NCI-H2196 (cell line): ENCODE results near the gene CCDC63.

ENCODE experiments used
- DNase-seq: peaks from one replicate; lab custom pipeline; 2025; ENCODE audit not compliant: unreplicated experiment; lab: John Stamatoyannopoulos, UW

The CCDC63 gene

DNA sequence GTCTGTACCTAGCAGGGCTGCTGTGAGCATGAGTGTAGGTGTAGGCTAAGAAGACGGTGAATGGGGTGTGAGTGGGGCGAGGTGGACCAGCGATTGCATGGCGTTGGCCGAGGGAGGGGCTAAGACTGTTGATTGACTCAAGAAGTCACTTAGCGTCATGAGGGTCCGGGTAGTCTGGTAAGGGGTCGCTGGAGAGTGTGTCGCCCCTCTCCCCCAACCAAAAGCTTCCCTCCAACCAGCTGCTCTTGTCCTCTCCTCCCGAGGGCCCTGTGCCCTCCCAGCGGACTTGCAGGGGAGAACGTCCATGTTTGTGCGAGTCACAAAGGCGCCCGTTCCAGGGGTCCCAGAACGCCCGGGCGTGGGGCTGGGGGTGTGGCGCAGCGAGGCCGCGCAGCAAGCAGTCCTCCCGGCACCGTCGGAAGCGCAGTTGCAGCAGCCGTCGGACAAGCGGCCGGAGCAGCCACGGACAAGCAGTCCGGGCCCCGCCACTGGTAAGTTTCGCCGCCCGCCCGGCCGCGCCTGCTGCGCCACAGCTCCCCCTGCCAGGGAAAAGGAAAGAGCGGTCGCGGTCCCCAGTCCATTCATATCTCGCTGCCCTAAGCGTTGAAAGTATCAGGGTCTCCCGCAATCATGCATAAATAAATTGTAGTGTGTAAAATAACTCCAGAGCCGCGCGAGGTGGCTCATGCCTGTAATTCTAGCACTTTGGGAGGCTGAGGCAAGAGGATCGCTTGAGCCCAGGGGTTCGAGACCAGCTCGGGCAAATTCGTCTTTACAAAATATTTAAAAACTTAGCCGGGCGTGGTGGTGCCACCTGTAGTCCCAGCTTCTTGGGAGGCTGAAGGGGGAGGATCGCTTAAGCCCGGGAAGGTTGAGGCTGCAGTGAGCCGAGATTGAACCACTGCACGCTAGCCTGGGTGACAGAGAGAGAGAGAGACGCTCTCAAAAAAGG is at the start of gene CCDC63:
Gene CCDC63, plus strand, starts transcription at position 373 of the 952 bp plus-strand sequence. CDS start 5,968 bp downstream, outside the sequence.
- DNase-seq, result no peak

DNA sequence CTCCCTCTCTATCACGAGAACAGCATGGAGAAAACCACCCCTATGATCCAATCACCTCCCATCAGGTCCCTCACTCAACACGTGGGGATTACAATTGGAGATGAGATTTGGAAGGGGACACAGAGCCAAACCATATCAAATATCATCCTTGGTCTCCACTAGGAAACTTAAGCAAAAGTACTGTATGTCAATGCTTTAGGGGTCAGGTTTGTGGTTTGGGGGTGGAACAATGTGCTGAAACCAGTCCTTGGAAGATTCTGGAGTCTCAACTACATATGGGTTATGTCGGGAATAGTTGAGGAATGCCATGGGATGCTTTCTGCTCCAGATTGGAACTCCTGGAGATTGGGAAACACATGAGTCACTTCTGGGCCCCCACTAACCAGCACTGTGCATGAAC is 48.3 kb upstream of the CCDC63 start:
- DNase-seq, result no peak

DNA sequence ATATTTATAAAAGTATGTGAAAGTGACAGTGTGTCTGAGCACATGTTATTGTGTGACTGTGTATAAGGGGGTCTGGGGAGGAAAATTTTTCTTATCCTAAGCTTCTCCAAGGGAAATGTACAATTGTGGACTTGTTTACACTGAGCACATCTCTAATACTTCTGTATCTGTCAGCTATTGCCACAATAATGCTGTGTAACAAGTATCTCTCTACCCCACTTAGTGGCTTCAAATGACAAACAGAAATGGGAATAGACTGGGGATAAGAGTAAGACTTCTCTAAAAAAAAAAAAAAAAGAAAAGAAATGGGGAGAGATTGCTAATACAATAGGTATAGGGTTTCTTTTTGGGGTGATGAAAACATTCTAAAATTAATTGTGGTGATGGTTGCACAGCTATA is 44.3 kb upstream of the CCDC63 start:
- no peak for DNase-seq

DNA sequence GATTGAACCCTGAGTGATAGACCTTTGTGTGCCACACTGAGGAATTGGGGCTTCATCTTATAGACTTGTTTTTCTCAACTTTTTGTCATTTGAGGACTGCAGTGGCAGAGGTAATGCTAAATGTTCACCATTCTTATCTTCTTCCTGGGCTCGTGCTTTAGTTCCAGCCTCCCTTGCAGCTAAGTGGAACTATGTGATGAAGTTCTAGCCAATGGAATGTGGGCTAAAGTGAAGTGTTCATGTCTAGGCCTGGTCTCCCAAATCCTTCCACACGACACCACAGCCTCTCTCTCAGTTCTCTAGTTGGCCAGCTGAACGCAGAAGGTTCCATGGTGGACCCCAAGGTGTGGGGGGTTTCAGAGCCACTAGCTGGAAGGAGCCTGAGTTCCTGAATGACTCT is 42.4 kb upstream of the CCDC63 start:
- no peak for DNase-seq

DNA sequence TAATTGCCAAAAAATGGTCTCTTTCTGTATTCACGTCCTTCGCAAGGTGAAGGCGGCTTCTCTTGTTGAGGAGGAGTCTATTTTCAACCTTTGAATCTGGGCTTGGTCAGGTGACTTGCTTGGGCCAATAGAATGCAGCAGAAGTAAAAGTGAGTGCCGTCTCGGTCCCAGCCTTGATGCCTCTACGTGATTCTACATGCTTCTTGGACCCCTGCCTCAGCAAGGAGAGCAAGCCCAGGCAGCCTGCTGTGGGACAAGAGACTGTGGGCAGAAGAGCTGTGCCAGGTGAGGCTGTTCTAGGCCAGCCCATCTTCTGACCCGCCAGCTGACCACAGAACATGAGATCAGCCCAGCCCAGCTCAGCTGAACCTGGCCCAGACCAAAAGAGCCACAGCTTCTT is 39.1 kb upstream of the CCDC63 start:
- no peak for DNase-seq

DNA sequence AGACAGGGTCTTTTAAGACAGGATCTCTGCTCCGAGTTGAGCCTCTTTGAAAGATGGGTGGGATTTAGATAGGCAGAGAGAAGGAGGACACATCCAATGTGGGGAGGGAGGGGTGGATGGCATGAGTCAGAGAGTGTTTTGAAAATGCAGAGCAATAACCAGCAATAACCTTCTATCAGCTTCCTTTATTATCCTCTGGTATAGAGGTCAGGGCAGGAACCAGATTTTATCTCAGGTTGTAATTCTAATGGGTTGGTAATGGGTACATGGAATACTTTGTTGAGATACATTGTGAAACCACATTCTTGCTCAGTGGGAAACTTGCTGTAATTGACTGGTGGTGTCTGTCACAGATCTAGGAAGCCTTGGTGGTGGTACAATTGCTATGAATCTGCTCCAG is 37.6 kb upstream of the CCDC63 start:
- DNase-seq, result no peak

DNA sequence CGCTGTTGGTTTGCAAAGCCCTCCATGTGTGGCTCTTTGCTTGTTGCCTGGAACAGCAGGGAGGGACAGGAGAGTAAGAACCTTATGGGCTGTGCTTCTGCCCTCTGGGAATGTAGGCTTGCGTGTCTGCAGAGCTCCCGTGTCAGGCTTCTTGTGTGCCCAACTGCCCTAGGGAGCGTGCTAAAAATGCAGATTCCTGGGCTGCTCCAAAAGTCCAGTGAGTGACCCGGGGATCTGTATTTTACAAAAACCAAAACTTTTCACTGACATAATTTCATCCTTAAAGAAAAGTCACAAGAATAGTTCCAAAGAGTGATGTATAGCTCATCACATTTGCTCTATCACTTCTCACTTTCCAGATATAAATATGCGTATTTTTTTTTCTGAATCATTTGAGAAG is 34.8 kb upstream of the CCDC63 start:
- DNase-seq, result no peak

DNA sequence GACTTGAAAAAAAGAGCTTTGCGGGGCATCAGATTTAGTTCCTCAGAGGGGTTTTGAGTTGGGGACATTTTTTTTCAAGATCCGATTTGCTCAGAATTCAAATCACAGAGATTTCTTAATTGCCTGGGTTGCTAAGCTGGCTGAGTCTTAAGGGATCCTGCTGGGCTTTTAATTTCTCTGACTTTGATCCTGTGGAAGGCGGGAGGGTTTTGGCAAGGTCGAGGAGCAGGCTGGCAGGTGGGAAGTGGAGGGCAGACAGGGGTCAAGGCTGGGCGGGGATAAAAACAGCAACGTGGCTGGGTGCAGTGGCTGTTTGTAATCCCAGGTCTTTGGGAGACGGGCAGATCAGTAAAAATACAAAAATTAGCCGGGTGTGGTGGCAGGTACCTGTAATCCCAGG is 33.5 kb upstream of the CCDC63 start:
- DNase-seq, result no peak

DNA sequence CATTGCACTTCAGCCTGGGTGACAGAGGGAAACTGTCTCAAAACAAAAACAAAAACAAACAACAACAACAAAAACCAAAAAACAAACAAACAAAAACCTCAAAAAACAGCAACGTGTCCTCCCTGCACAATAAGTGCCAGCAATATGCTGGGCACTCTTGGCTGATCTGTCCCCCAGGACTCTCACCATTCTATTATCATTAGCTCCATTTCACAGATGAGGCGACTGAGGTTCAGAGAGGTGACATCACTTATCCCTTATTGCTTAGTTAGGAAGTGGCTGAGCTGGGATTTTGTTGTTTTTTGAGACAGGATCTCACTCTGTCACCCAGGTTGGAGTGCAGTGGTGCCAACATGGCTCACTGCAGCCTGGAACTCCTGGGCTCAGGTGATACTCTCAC is 33.0 kb upstream of the CCDC63 start:
- DNase-seq, result no peak

DNA sequence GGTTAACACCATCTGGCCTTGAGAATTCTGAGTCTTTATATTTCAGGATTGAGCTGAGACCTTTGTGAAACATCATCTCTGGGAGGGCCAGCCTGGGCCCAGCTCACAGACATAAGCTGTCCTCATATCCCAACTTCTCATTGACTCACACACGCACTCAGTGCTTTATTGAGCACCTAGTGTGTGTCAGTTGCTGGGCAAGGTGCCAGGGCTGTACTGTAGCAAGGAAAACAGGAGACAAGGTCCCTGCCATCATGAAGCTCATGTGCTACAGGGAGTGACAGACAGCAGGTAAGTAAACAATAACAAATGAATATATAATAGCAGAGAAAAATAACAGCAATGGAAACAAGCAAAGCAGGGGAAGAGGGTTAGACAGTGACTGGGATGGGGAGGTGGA is 30.5 kb upstream of the CCDC63 start:
- DNase-seq, result no peak

DNA sequence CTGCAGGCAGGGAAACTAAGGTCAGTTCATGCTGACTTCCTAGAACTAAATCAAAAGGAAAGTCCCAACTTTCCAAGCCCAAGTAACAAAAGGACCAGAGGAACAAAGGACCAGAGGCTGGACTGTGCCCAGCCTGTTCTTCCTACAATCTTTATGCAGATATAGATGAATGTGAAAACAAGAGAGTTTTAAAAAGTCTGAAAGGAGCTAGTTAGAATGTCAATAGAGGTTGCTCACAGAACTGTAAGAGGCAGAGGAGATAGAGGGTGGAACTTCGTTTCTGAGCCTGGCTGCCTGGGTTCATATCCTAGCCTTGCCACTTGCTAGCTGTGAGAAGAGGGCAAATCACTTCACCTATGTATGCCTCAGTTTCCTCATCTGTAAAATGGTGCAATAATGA is 30.0 kb upstream of the CCDC63 start:
- no peak for DNase-seq

DNA sequence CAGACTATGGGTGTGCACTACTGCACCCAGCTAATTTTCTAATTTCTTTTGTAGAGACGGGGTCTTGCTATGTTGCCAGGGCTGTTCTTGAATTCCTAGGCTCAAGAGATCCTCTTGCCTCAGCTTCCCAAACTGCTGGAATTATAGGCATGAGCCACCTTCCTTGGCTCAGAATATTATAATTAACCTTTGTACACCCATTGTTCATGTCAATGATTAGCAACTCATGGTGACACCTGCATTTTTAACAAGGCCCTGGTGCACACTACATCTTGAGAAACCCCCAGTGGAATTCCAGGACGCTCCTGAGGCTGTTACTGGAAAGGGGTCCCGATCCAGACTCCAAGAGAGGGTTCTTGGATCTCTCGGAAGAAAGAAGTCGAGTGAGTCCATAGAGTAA is 28.3 kb upstream of the CCDC63 start:
- DNase-seq, result no peak

DNA sequence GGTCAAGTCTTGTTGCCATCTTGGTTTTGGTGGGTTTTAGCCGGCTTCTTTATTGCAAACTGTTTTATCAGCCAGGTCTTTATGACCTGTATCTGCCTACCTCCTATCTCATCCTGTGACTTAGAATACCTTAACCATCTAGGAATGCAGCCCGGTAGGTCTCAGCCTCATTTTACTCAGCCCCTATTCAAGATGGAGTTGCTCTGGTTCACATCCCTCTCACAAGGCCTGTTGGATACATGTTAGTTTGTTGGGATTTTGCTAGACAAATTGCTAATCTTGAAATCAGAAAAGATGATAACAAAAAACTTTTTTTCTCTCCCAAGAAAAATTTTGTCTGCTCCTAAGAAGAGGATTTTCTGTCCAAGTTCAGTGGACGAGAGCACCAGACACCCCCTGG is 27.6 kb upstream of the CCDC63 start:
- DNase-seq, result no peak

DNA sequence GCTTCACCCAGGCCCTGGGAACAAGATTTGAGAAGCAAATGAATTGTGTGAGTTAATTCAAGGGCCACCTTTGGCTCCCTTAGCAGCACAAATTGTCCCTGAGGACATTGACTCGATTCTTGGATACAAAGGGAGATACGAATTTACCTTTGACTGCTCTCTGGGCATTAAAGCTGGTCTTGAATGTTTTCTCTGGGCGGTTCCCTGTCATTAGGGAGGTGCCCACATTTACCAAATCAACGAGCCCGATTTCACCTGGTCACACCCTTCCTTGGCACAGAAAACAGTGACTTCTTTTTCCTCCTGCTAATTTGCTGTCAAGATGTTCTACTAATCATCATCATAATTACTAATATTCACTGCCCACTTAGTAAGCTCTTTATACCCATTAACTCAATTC is 27.1 kb upstream of the CCDC63 start:
- no peak for DNase-seq

DNA sequence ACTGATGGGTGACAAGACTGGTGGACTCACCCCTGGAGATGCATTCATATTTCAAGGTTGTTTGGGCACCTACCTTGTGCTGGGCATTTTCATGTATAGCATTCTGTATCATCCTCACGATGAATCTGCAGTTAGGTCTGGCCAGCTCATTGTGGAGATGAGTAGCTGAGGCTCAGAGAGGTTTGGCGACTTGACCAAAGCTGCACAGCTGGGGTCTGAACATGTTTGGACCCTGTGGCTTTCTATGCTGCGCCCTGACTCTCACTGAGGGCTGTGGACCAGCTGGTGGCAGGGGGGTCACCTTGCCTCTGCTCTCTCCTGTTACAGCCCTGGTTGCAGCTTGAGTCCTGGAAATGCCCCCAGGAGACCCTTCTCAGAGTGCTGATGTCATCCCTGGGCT is 24.9 kb upstream of the CCDC63 start:
- no peak for DNase-seq

DNA sequence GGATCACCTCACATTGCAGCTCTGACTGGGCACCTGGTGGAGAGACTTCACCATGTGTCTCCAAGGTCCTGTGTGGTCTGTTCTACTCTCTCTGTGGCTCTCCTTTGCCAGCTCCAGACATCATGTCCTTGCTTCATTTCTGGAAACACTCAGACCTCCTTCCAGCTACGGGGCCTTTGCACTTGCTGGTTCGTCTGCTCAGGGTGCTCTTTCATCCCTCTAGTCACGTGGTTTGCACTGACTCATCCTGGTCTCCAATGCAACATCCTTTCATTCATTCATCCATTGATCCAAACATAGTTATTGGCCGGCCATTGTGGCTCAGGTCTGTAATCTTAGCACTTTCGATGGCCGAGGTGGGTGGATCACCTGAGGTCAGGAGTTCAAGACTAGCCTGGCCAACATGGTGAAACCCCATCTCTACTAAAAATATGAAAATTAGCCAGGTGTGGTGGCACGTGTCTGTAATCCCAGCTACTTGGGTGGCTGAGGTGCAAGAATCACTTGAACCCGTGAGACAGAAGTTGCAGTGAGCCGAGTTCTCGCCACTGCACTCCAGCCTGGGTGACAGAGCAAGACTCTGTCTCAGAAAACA is 23.9 kb upstream of the CCDC63 start:
- no peak for DNase-seq

DNA sequence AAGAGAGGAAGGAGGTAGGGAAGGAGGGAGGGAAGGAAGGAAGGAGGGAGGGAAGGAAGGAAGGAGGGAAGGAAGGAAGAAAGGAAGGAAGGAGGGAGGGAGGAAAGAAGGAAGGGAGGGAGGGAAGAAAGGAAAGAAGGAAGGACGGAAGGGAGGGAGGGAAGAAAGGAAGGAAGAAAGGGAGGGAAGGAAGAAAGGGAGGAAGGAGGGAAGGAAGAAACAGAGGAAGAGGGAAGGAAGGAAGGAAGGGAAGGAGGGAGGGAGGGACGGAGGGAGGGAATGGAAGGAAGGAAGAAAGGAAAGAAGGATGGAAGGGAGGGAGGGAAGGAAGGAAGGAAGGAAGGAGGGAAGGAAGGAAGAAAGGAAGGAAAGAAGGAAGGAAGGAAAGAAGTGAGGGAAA is 22.4 kb upstream of the CCDC63 start:
- no peak for DNase-seq

DNA sequence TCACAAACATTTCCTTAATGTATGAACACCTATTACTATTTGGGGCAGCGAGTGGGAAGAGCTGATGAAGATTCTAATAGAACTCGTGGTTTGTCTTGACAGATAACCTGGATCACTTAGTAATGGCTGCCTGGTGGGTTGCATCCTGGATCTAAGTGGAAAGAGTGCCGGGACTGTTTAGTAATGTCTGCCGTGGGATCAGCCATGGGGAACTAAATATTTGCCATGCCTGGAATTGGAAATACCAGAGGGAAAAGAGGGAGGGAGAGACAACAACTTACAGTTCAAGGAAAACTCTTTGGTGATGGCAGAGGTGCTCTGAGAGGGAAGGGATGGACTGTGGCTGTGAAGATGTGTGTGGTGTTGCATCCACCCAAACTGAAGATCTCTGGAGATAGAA is 21.3 kb upstream of the CCDC63 start:
- DNase-seq, result no peak

DNA sequence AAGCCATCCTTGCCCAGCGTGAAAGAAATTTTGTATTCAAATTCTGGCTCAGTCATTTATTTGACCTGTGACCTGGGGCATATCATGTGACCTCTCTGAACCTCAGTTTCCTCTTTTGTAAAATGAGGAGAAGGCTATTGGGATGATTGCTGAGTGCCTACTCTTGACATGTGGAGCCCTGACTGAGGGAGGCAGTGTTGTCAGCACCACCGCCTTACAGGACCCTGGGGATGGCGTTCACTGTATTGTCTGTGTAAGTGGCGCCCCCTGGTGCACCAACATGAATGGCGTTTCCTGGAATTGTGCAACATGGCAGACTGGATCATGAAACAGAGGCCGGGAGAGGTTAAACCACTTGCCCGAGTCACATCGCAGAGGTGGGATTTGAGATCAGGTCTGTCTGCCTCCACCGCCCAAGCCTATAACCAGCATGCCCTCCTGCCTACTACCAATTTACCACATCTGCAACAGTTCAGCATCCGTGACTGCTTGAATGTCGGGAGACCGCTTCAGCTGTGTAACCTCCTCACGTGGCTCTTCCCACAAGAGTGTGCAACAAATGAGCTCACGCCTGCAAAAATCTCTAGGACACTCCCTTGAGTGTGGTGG is 20.1 kb upstream of the CCDC63 start:
- DNase-seq, result peak; percentile 71

DNA sequence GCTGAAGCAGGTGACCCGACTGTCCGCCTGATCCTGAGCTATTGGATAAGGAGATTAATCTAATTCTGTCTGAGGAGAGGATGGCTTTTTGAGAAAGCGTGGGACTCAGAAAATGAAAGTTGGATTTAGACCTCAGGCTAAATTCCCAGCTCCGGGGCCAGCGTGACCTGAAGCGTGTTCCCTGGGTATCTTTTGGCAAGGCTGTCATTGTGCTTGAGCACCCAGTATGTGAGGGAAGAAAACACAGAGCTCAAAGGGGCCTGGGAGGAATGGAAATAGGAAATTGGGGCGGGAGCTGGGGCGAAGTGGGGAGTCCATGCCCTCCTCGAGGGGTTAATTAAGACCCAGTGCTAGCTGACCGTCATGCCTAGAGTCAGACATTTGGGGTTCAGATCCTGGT is 17.5 kb upstream of the CCDC63 start:
- no peak for DNase-seq

DNA sequence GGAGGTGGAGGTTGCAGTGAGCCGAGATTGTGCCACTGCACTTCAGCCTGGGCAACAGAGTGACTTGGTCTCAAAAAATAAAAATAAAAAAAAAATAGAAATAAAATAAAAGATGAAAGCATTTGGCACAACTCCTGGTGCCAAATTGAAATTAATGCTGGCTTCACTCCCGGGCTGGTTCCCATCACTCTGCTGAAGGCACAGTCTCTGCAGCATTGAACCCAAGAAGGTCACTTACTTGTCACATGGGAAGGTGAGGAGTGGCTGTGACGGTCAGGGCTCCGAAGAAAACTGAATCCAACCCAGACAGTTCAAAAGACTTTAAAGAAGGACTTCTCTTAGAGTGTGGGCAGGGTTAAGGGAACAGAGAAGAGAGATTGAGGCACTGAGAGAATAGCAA is 10.5 kb upstream of the CCDC63 start:
- no peak for DNase-seq

DNA sequence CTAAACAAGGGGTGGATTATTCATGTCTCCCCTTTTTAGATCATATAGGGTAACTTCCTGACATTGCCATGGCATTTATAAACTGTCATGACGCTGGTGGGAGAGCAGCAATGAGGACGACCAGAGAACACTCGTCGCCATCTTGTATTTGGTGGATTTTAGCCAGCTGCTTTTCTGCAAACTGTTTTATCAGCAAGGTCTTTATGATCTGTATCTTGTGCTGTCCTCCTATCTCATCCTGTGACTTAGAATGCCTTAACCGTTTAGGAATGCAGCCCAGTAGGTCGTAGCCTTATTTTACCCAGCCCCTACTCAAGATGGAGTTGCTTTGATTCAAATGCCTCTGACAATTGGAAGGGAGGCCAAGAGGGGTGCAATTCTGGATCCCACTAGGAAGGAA is 5.8 kb upstream of the CCDC63 start:
- no peak for DNase-seq
